H1 (cell line): ENCODE results near the gene RNF32.
"Not testable (repeated sequence)": the region's sequence is repeated elsewhere in the genome, so short reads cannot be mapped to it uniquely, and the experiment has no call there.

ENCODE experiments used
- BRCA1 ChIP-seq: IDR thresholded peaks from 2 replicates; pipeline ENCODE4 v1.6.1; 2012; ENCODE audit warnings: low read depth, low read length, improper control_type of control experiment
- CBX5 ChIP-seq: fragments of 300-800, 300-1000 bp; sonication (generic); IDR thresholded peaks from 2 replicates; pipeline ENCODE4 v1.7.1; 2016; ENCODE audit warnings: antibody characterized with exemption, low read length, low read depth
- EGR1 ChIP-seq: IDR thresholded peaks from 2 replicates; pipeline ENCODE4 v1.6.1; 2011; ENCODE audit warnings: low read depth, low read length, borderline replicate concordance
- JUN ChIP-seq: IDR thresholded peaks from 2 replicates; pipeline ENCODE4 v1.6.1; 2011; ENCODE audit warnings: low read depth, mild to moderate bottlenecking, improper control_type of control experiment, low read length
- KDM1A ChIP-seq: fragments of 200-600, 300-600 bp; sonication (generic); IDR thresholded peaks from 2 replicates; pipeline ENCODE4 v1.7.1; 2016; ENCODE audit warnings: mild to moderate bottlenecking, low read length, borderline replicate concordance
- MAFK ChIP-seq: IDR thresholded peaks from 2 replicates; pipeline ENCODE4 v1.6.1; 2012; ENCODE audit warnings: low read depth, mild to moderate bottlenecking, improper control_type of control experiment, low read length
- MAX ChIP-seq: IDR thresholded peaks from 2 replicates; pipeline ENCODE4 v1.6.1; 2012; ENCODE audit warnings: inconsistent platforms
- NRF1 ChIP-seq: IDR thresholded peaks from 2 replicates; pipeline ENCODE4 v1.6.1; 2011; ENCODE audit warnings: mild to moderate bottlenecking, low read depth, low read length, improper control_type of control experiment
- POLR2A ChIP-seq, 2 experiments: IDR thresholded peaks; 1 replicate in 1 of 2; 2 replicates in 1 of 2; pipeline ENCODE4 v1.6.1; 2011; ENCODE audit warnings: low read depth in 2 of 2, low read length in 2 of 2, mild to moderate bottlenecking in 2 of 2; ENCODE audit errors: control extremely low read depth in 1 of 2
- RAD21 ChIP-seq, 2 experiments: IDR thresholded peaks in 1 of 2; conservative IDR thresholded peaks in 1 of 2; 2 replicates each; pipeline ENCODE4 v1.6.1; 2011; ENCODE audit warnings: low read depth in 2 of 2, low read length in 2 of 2, improper control_type of control experiment in 1 of 2, inconsistent platforms in 1 of 2, mild to moderate bottlenecking in 1 of 2, moderate library complexity in 1 of 2
- RFX5 ChIP-seq: IDR thresholded peaks from 2 replicates; pipeline ENCODE4 v1.6.1; 2011; ENCODE audit warnings: low read depth, low read length, improper control_type of control experiment, borderline replicate concordance
- SP1 ChIP-seq: IDR thresholded peaks from 2 replicates; pipeline ENCODE4 v1.6.1; 2011; ENCODE audit warnings: low read depth, low read length
- SP2 ChIP-seq: IDR thresholded peaks from 2 replicates; pipeline ENCODE4 v1.6.1; 2012; ENCODE audit warnings: mild to moderate bottlenecking, low read length, inconsistent platforms
- TF ChIP-seq, protein P1 (sequence below), 3 experiments: IDR thresholded peaks; 1 replicate in 2 of 3; 2 replicates in 1 of 3; pipeline versions ENCODE4 v1.5.1 to v1.6.1; 2011; ENCODE audit warnings: low read length in 3 of 3, mild to moderate bottlenecking in 3 of 3, inconsistent platforms in 2 of 3, low read depth in 1 of 3, moderate library complexity in 1 of 3; ENCODE audit not compliant: insufficient read depth in 1 of 3; ENCODE audit errors: control extremely low read depth in 1 of 3

DNA sequence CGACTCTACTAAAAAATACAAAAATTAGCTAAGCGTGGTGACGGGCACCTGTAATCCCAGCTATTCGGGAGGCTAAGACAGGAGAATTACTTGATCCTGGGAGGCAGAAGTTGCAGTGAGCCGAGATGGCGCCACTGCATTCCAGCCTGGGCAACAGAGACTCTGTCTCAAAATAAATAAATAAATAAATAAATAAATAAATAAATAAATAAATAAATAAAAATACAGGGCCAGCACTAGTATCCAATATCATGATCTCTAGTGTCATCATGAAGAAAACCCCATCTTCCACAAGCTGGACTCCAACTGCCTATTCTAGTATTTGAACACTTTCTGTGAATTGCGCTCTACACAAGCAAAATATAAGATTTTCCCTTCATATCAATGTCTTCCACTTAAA lies 3.5 kb upstream of the RNF32 start:
- TF ChIP-seq SP2; KDM1A; MAX; CBX5; SP1; BRCA1; MAFK; RFX5; NRF1; RAD21 (IDR thresholded peaks at IDR 0.05 in 1 of 2, conservative IDR thresholded peaks at IDR 0.05 in 1 of 2; ENCODE audit: low read depth in 2 of 2, low read length in 2 of 2); POLR2A (IDR thresholded peaks at IDR 0.05; ENCODE audit: control extremely low read depth in 1 of 2, low read depth in 2 of 2, low read length in 2 of 2); EGR1; JUN: not testable (repeated sequence)
- TF ChIP-seq, protein P1, sequence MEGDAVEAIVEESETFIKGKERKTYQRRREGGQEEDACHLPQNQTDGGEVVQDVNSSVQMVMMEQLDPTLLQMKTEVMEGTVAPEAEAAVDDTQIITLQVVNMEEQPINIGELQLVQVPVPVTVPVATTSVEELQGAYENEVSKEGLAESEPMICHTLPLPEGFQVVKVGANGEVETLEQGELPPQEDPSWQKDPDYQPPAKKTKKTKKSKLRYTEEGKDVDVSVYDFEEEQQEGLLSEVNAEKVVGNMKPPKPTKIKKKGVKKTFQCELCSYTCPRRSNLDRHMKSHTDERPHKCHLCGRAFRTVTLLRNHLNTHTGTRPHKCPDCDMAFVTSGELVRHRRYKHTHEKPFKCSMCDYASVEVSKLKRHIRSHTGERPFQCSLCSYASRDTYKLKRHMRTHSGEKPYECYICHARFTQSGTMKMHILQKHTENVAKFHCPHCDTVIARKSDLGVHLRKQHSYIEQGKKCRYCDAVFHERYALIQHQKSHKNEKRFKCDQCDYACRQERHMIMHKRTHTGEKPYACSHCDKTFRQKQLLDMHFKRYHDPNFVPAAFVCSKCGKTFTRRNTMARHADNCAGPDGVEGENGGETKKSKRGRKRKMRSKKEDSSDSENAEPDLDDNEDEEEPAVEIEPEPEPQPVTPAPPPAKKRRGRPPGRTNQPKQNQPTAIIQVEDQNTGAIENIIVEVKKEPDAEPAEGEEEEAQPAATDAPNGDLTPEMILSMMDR (IDR thresholded peaks at IDR 0.05; ENCODE audit: control extremely low read depth in 1 of 3, insufficient read depth in 1 of 3, low read depth in 1 of 3, low read length in 3 of 3), result not testable (repeated sequence)
